Left renal cortex interstitium (tissue), 4 donors: Measurements from ENCODE around the gene ARIH1. TPM values are rescaled to one million over a fixed set of nuclear protein-coding genes. Genes with fewer than 3 reads are reported as not detected.

Experiments used
- DNase-seq, 4 donors: peaks; one replicate each; pipeline ENCODE4 v3.0.0-alpha.2; 2013; ENCODE audit warnings: low read depth in 4 of 4, low spot score in 2 of 4, missing footprints in 1 of 4
- polyA plus RNA-seq, 4 donors: library from polyadenylated mRNA; unstranded; fragments of 120-200 nt; gene quantifications; one replicate each; pipeline ENCODE4 v1.2.1, GENCODE V29; 2013; ENCODE audit not compliant: insufficient read length in 4 of 4

The ARIH1 gene
- polyA plus RNA-seq, 4 donors, result 174 to 205 (median 185) TPM

DNA sequence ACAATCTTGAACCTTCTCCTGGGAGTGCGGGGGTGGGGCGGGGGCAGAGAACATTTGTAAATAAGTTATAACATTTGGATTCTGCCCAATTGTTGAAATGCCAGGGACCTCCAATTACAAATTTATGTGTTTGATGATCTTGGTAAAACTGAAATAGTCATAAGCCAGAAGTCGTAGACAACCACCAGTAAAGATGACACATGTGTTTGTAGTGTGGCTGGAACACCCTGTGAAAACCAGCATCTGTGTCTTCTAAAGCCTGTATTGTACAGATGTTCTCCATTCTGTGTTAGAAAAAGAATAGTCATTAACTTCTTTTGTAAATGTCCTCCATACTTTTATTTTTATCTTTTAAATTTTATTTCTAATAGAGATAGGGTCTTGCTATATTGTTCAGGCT, 61.8 kb downstream of the ARIH1 start:
- no peak for DNase-seq

DNA sequence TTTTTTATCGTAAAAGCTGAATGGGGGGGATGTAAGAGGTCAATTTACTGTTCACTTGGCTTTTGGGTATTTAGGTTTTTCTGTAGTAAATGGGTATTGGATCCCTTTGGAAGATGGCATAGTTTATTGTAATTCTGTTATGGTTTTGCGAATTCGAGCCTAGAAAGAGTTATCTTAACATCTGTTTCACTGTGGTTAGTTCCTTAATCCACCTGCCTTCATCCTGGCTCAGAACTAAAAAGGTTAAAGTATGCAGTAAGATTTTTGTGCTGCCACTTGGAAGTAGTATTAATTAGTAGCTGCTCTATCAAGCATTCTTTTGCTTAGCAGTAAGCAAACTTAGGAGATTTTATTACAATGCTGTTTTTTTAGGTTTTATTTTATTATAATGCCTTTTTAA, 62.4 kb downstream of the ARIH1 start:
- DNase-seq, result no peak

DNA sequence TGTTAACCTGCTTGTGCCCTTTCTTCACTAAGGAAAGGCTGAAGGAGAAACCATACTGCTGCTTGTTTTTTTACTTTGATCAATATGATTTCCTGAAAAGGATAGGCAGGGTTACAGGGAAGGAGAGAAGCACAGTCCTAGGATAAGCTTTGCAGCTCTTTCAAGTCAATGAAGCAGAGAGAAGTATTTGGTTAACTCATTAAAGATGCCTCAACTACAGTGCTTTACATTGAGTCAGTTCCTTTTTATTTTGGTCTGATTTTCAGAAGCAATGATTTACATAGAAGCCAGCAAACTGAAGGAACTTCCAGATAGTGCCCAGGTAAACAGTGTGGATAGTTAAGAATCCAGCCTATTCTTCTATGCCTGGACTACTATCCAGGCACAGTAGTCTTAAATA, 64.8 kb downstream of the ARIH1 start:
- no peak for DNase-seq

DNA sequence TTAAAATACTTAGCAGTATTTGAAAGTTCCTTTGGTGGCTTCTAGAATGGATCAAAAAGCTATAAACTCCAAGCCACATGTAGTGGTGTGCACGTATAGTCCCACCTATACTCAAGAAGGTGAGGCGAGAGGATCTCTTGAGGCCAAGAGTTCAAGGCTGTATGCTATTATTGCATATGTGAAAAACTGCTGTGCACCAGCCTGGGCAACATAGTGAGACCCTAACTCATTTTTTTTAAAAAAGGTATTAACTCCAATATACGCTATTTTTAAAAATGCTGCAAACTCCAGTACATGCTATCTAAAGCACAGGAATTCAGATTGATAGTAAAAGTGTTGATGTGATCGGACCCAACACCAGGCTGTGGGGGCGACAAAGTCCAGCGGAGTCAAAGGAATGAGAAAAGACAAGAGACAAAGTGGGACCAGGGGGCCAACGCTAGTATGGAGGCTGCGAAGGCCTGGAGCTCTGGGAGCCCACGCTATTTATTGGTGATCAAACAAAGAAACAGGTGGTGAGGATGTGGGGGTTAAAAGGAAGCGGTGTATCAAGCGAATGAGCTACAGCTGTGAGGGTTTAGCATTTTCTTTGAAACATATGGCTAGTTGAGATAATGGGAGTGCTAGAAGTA, 66.6 kb downstream of the ARIH1 start:
- no peak for DNase-seq

DNA sequence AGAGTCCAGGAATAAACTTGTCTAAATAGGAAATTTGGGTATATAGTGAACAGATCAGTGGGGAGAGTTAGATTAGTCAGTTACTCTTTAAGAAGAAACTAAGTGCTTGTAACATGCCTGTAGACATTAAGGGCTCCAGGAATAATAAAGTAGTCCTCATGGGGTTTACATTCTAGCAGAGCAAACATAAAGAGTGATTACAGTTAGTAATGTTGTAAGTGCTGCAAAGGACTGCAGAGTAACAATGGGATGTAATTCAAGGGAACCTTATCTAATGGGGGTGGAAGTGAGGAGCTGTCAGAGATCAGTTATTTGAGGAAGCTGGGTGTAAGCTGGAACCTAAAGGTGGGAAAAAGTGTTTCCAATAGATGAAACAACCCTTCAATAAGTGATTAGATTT, 67.5 kb downstream of the ARIH1 start:
- no peak for DNase-seq

DNA sequence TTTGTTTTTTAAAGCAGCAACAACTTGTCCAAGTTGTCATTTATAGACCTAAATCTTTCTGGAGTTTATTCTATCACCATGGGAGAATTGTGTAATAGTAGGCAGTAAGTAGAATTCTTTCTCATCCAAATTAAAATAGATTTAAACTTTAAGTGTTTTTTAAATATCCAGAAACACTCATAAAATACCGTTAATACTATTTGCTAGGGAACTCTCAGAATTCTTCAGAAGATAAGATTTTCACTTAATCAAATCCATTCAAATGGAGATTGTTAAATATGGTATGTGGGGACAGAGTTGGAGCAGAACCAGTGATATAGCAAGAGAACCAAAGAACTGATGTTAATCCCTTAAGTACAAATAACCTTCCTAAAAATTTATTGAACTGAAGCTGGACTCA, 71.0 kb downstream of the ARIH1 start:
- no peak for DNase-seq

DNA sequence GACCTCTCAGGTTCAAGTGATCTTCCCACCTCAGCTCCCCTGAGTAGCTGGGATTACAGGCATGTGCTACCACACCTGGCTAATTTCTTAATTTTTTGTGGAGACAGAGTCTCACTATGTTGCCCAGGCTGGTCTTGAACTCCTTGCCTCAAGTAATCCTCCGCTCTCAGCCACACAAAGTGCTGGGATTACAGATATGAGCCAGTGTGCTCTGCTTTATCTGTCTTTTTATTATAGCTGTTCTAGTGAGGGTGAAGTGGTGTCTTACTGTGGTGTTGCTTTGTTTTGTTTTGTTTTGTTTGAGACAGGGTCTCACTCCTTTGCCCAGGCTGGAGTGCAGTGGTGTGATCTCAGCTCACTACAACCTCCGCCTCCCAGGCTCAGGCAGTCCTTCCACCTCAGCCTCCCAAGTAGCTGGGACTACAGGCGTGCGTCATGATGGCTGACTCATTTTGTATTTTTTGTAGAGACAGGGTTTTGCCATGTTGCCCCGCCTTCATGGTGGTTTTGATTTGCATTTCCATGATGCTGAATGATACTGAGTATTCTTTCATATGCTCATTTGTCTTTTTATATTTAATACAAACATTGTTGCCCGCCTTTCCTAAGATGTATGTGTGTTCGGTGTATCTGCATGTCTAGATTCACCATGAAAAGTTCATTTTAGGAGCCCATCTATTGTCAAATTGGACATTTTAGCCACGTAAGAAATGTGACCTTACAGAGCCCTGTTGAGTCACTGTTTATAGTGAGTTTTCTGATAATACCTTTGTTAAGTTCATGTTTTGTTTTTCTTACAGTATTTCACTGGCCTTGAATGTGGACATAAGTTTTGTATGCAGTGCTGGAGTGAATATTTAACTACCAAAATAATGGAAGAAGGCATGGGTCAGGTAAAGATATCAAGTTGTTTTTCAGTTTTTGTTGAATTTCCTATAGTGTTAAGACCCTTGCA, 80.6 kb downstream of the ARIH1 start:
- DNase-seq, result no peak

DNA sequence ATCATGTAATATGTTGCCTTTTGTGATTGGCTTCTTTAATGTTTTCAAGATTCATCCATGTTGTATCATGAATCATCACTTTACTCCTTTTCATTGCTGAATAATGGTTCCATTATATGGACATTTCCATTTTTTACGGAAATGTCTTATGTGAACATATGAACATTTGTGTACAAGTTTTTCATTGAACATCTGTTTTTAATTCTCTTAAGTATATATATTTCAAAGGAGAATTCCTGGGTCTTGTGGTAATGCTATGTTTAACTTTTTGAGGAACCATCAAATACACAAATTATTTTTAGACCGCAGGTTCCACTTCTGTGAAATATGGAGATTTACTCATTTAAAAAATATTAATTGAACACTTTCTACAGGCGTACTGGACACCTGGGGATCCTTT, 85.7 kb downstream of the ARIH1 start:
- DNase-seq, result no peak

DNA sequence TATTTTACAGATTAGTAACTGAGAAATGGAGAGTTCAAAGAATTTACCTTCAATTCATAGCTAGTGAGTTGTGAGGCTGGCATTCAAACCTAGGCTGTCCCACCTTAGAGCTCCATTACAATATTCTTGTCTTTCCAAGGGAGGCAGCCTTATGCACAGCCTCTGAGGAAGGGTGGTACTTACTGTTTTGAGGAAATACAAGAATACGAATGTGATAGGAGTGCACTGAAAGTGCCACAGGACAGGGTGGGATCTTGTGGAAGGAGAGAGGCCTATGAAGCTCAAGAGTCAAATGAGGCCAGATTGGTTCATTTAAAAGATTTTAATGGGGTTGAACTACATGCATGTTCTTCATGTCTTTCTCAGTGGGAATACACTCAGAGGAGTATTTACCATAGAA, 86.3 kb downstream of the ARIH1 start:
- no peak for DNase-seq

DNA sequence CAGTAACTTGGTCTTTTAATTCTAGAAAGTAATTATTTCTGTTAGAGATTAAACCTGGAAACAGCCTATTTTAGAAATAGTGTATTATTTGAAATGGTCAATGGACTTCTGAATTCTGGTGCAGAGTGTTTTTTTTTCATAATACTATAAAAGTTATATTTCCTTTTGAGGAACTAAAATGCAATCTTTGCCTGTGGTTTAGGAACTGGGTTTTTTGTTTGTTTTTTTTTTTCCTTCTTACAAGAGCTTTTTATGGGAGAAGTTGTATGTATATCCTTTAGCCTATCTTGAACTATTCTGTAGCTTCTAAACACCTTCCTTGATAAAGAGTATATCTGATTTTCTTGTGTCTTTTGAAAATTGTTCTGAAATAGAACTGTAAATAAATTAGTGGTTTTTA, 88.3 kb downstream of the ARIH1 start:
- DNase-seq, result no peak

DNA sequence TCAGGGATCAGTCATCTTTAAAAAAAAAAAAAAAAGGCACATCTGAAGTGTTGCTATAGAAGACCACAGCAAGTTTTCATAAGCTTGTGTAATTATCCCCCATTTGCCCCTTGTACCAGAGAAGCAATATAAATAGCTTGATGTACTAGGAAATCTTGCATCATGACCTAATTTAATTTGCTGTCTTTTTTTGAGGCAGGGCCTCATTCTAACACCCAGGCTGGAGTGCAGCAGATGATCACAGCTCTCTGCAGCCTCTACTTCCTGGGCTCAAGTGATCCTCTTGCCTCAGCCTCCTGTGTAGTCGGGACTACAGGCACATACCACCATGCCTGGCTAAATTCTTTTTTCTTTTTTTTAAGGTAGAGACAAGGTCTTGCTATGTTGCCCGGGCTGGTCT, 88.7 kb downstream of the ARIH1 start:
- no peak for DNase-seq

DNA sequence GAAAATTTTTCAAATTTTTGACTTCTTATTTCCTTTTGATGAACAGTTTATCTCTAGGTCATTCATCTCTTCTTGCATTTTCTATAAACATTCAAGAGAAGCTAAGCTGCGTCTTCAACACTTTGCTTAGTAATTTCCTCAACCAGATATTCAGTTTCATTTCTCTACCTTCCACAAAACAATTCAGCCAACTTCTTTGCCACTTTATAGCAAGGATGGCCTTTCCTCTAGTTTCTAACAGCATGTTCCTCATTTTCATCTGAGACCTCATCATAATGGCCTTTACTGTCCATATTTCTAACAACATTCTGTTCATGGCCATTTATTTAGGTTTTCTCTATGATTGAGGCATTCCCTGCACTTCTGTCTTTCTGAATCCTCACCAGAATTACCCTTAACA, 90.0 kb downstream of the ARIH1 start:
- no peak for DNase-seq

DNA sequence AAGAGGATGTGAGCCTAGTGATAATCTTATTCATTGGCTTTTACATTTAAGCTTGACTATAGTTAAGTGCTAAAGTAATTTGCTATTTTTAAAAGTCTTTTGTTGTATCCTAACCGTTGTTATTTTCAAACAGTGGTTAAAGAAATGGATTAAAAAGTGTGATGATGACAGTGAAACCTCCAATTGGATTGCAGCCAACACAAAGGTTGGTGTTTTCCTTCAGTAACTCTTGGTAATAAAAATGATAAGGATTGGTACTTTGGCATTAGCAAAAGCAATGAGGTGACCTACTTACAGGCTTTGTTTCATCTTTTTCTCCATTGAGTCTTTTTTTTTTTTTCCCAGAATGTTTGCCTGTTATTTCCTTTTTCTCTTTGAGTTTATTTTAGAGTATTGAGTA, 92.8 kb downstream of the ARIH1 start:
- no peak for DNase-seq

DNA sequence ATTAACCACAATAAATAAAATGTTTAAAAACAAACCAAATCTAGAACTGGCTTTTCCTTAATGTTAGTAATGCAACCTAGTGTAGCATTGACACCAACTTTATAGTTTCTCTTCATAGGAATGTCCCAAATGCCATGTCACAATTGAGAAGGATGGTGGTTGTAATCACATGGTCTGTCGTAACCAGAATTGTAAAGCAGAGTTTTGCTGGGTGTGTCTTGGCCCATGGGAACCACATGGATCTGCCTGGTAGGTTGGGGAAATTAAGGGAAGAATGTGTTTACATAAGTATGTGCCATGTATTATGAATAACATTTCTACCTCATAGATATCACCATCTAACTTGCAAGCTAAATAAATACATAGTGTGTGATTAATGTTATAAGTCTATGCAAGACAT, 95.9 kb downstream of the ARIH1 start:
- no peak for DNase-seq

DNA sequence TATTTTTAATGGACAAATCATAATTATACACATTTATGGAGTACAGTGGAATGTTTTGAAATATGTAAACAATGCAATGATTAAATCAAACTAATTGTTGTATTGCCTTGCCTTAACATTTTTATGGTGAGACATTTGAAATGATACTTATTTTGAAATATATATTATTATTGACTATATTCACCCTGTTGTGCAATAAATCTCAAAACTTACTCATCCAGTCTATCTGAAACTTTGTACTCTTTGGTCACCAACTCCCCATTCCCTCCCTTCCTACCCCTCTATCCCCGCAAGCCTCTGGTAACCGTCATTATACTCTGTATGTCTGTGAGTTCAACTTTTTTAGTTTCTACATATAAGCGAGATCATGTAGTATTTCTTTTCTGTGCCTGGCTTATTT, 105.7 kb downstream of the ARIH1 start:
- no peak for DNase-seq

DNA sequence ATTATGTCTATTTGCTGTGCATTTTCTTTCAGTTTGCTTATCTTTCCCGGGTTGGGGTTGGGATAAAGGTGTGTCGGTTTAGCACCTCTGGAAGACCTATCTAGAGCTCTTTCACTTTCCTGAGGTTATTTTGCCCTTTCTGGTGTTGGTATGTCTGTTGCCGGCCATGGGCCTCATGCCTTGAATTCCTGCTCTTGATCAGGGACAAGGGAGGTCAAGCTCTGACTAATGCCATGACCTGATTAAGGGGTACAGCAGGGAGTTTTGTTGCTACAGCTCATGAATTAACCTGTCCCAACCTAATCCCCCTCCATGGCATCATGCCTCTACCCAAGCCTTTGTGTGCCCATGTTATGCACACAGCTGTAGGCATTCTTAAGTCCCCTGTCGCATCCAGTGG, 109.9 kb downstream of the ARIH1 start:
- no peak for DNase-seq

DNA sequence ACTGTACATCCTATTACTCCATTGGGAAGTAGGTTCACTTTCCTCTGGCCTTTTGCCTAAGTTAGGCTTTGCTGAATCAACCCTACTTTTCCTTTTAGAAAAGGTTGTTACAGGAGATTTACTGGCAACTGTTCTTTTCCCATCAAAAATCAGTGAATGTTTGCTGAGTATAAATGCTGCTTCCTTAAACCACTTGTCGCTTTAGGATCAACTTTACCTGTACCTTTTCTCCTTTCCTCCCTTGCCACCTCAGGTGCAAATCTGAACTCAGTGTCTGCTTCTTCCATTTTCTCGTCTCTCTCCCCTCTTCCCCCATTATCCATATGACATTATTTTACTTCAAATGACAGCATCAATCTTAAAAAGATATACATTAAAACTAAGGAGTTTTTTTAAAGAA, 110.9 kb downstream of the ARIH1 start:
- DNase-seq, result no peak

DNA sequence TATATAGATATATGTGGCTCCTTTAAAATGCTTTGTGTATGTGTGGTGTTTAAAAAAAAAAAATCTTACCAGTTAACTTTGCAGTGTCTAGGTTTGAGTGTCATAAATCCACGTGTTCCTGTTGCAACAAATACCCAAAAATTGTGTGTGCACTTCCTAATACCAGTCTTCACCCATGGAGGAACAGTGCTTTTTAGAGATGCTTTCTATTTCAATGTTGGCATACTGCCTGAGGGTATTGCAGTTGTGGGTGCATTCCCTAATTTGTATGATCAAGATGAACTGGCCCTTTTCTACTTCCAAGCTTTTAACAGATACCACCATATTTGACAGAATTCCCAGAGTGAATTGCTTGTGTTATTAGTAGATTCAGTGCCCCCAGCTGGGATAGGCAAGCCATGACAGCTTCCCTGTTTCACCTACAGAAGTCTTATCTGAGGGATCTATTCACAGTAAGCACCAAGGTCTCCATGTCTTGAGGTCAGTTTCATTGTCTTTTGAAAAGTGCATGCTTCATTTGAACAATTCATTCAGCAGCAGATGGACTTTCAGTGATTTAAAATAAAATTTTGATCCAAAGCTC, 111.4 kb downstream of the ARIH1 start:
- no peak for DNase-seq

DNA sequence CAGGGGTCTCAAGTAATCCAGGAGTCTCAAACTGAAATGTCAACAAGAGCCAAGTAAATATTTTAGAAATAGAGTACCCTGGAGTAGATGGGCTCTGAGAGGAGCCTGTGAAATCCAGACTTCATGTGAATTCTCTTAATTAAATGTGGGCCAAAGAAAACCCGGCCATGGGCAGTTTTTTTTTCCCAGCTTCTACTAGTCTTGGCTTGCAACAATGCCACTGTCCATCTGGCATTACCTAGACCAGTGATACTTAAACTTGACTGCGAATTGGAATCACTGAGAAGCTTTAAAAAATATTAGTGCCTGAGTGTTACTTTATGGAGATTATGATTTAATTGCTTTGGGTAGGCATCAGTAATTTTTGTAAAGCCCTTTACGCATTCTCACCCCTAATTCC, 114.0 kb downstream of the ARIH1 start:
- no peak for DNase-seq

DNA sequence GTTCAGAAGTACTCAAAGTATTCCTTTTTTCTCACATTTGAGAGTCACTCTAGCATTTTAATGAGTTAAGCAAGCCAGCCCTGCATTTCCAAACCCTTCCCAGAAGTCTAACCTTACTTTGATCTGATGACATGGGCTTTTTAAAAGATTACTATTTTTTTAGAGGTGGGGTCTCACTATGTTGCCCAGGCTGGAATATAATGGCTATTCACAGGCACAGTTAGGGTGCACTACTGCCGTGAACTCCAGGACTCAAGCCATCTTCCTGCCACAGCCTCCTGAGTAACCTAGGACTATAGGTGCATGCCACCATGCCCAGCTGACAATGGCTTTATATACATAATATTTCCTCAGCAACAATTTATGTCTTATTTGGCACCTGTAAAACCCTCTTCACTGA, 116.3 kb downstream of the ARIH1 start:
- no peak for DNase-seq

DNA sequence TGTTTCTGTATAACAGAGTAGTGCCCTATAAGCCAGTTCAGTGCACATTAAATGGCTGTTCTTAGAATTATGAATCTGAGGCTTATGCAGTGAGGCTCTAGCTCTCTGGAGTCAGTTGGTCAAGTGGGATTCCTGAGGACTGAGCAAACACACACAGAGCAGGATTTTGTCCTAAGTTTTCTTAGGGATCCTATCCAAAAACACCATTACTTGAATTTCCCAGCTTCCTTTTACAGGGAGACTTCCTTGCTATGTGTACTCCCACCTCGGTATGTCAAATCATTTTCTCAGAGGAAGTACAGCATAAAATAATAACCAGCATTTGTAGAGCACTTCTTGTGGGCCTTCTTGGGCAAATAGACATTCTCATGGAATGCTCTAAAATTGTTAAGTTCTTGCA, 117.2 kb downstream of the ARIH1 start:
- no peak for DNase-seq

DNA sequence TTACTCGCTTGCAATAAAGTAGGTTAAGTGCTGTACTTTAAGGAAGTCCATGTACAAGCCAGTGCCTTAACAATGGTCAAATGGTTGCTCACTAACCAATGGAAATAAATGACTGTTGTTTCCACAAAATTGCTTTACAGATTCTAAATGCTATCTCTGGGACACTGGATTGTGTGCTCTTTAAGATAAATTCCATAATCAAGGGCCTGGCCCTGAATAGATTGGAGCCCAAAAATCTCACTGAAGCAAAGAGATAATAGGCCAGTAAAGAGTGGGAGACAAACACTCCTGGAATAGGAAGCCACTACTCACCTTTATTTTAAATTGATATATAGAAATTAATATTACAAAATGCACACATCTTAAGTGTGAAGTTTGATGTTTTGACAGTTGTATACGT, 118.0 kb downstream of the ARIH1 start:
- no peak for DNase-seq
